A172 (cell line): ENCODE results near the gene BZW2. TPM values are rescaled to one million over a fixed set of nuclear protein-coding genes. Genes with fewer than 3 reads are reported as not detected.
A peak's percentile ranks its signal among the peaks of the same experiment; 100 is the strongest.

Experiments
- DNase-seq: peaks from one replicate; pipeline ENCODE4 v3.0.0-alpha.2; 2015; ENCODE audit warnings: low spot score
- total RNA-seq: library from RNA; depleted of rRNA; stranded (reverse); fragments of >200 nt; shearing (Covaris generic); gene quantifications from 2 replicates; pipeline ENCODE4 v1.2.3, GENCODE V29; 2014; rRNA removed

Gene BZW2
- total RNA-seq, 1 experiment from 2014 or later: 105 TPM

DNA sequence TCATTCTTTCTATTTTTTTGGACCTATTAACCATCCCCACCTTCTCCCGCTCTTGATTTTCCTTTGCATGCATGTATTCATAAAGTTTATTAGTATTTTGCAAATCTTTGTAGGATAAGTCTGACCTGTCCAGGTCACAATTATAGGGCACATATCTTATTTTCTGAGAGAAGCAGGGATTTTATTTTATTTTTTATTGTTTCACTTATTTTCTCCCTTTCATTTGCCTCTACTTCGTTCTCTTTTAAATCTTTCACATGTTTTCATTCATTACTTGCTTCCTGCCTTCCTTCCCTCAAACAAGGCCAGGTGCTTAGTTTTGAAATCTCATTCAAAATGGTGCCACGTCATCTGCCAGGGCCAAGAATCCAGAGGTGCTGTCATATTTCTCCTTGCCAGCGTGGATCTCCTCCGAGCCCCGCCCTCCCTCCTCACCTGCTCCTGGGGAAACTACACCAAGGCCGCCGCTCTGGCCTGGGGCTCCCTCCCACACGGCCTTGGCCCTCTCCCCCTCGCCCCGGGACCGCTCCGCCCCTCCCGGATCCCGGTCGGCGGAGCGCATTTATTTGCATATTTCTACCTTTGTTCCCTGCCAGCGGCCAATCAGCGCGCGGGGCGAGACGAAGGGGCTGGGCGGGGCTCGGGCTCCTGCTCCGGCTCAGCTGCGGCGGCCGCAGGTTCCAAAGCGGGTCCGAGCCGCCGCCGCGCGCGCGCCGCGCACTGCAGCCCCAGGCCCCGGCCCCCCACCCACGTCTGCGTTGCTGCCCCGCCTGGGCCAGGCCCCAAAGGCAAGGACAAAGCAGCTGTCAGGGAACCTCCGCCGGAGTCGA is 107.3 kb downstream of the BZW2 start, which contains the start of gene TSPAN13:
TSS of gene TSPAN13 (plus strand) at position 654 of the 830 bp plus-strand sequence. CDS start 213 bp downstream, outside the sequence.
- DNase-seq: peak; percentile 61

DNA sequence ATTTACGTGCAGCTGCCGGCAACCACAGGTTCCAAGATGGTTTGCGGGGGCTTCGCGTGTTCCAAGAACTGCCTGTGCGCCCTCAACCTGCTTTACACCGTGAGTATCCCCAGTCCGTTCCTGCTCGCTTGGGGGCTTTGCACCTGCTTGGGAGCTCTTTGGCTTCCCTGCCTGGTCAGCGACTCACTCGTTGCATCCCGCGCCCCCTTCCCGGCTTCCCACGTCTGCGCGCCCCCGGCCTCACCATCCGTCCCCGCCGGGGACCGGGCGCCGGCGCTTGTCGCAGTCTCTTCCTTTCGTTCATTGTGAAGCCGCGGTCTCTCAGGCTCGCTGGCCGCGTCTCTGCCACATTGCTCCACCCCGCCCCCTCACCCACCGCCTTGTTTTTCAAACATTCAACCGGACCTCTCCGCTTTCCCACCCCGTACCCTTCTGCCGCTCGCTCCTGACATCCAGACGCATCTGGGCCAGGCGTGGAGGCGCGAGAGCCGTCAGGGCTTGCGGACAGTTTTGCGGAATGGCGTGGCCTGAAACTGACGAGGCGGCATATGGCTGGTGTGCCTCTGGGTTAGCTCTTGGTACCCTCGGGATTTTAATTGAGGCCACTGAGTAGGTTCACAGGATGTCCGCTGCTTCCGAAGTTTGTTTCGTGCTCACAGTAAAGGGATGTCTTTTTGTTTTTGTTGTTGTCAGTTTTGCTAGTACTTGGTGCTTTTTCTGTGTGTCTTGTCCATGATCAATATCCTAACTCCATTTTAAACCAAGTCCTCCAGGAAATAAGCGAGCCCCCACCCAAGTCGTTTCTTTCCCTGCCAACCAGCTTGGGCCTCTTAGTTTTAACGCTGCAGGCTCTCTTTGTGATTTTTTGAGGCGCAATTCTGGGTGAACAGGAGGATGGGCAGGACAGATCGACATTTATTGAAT is 108.2 kb downstream of the BZW2 start:
- DNase-seq: no peak

DNA sequence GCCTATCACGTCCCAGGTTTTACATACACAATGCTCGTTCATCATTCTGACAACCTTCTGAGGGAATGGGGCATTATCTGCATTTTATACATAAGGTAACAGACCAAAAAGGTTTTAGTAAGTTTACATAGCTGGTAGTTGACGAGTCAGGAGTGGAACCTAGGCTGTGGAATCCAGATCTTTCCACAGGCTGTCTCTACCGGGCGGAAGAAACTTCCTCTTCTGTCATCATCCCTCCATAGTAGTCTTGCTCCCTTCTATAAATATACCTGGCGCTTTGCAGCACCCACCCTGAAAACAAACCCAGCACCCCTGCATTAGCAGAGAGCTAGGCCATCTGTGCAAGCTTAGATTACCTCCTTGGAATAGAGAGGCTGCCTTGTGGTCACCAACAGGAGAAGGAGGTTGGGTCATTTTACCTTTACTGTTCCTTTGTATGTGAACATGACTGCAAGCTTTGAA is 108.9 kb downstream of the BZW2 start:
- DNase-seq: no peak

DNA sequence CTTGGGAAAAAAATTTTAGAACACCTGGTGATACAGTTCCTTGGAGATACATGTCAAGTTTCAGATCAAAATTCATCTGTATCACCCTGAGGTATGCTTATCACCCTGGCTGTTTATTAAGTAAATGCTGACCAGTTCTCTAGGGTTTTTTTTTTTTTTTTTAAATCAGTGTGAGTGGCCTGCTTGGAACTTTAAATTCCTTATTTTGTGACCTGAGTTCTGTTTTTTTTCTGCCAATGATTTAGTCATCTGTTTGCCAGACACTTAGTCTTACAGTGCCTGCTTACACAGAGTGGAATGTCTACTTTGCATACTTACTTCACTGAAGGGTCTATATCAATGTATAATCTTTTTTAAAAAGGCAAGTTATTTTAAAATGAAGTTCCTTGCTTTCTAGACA is 109.4 kb downstream of the BZW2 start:
- no peak for DNase-seq

Other genes starting within 250 kb of the BZW2 start
- gene CRPPA, start 224.6 kb upstream of the BZW2 start, total RNA-seq: 0.16 and 0.26 TPM in 2 replicates
- gene SOSTDC1, start 180.4 kb upstream of the BZW2 start, total RNA-seq: not detected in 2 replicates
- not detected in 2 replicates for gene LRRC72, start 119.4 kb upstream of the BZW2 start, total RNA-seq
- gene ANKMY2, start 427 bp upstream of the BZW2 start, total RNA-seq: 36.3 and 39.4 TPM in 2 replicates
- 2.4 and 2.8 TPM in 2 replicates for gene TSPAN13, start 107.6 kb downstream of the BZW2 start, total RNA-seq
- not detected in 2 replicates for gene AGR2, start 158.8 kb downstream of the BZW2 start, total RNA-seq
- gene AGR3, start 235.8 kb downstream of the BZW2 start, total RNA-seq: not detected in 2 replicates